Measurements from ENCODE around the gene ZNF496. TPM values are rescaled to one million over a fixed set of nuclear protein-coding genes. Genes with fewer than 3 reads are reported as not detected.

ZNF496 gene
- total and polyA plus RNA-seq, 9 of the 15 experiments (the other 6 are each of a cell fraction or from before 2014, with no cell fraction given) = 4.3 to 54.0 (median 31.3) TPM

GRCh38 chr1:247373721-247374141 is 42.1 kb upstream of the ZNF496 start (continued):
- TF ChIP-seq ARID4B (CRISPR knock-in tag; IDR thresholded peaks at IDR 0.05) (no peak), HBP1 (CRISPR knock-in tag; IDR thresholded peaks at IDR 0.05) (no peak), ZNF143 (CRISPR knock-in tag; IDR thresholded peaks at IDR 0.05) (no peak), CAMTA2 (CRISPR knock-in tag; conservative IDR thresholded peaks at IDR 0.05) (no peak), GTF3C2 (IDR thresholded peaks at IDR 0.05; ENCODE audit: borderline replicate concordance, extremely low read depth, insufficient read length) (no peak), PKNOX1 (IDR thresholded peaks at IDR 0.05) (no peak), EP400 (IDR thresholded peaks at IDR 0.05) (no peak), RBM39 (optimal IDR thresholded peaks at IDR 0.05; ENCODE audit: low read depth, low read length) (no peak), CTCF (IDR thresholded peaks at IDR 0.05 in 2 of 3, conservative IDR thresholded peaks at IDR 0.05 in 1 of 3; ENCODE audit: insufficient read depth in 2 of 3, low read depth in 1 of 3, low read length in 3 of 3) (peak; percentile 64 to 75 (median 71)), CBX3 (IDR thresholded peaks at IDR 0.05; ENCODE audit: borderline replicate concordance in 1 of 2, low read length in 2 of 2) (no peak), NCOA1 (IDR thresholded peaks at IDR 0.05; ENCODE audit: low read depth) (no peak), ATF6 (CRISPR knock-in tag; IDR thresholded peaks at IDR 0.05) (no peak), SREBF2 (CRISPR knock-in tag; IDR thresholded peaks at IDR 0.05) (no peak), ZNF766 (CRISPR knock-in tag; conservative IDR thresholded peaks at IDR 0.05) (no peak)
